ENCODE measurements around the gene ADTRP. TPM values are rescaled to one million over a fixed set of nuclear protein-coding genes. Genes with fewer than 3 reads are reported as not detected.
"Not testable (repeated sequence)": the region's sequence is repeated elsewhere in the genome, so short reads cannot be mapped to it uniquely, and the experiment has no call there.

ADTRP gene
- total and polyA plus RNA-seq, 7 donors = 0.36 to 86.9 (median 31.2) TPM; not detected in 3

DNA sequence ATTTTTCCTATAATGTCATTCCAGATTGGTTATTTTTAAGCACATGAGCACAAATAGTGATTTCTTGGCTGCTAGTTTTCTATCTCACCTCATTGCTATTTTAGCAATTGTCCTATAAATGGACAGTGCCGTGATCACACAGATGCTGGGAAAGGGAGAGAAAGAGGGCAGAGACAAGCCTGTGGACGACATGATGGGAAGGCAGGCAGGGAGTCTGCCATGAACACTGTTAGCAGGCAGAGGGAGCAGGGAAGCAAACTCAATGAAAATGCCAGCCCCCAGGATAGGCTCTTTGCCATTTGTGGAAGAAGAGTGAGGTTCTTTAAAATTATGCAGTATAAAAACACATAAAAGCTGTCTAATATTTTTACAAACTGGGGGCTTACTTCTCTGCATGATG, 96.8 kb downstream of the ADTRP start:
- TF ChIP-seq, protein P1, sequence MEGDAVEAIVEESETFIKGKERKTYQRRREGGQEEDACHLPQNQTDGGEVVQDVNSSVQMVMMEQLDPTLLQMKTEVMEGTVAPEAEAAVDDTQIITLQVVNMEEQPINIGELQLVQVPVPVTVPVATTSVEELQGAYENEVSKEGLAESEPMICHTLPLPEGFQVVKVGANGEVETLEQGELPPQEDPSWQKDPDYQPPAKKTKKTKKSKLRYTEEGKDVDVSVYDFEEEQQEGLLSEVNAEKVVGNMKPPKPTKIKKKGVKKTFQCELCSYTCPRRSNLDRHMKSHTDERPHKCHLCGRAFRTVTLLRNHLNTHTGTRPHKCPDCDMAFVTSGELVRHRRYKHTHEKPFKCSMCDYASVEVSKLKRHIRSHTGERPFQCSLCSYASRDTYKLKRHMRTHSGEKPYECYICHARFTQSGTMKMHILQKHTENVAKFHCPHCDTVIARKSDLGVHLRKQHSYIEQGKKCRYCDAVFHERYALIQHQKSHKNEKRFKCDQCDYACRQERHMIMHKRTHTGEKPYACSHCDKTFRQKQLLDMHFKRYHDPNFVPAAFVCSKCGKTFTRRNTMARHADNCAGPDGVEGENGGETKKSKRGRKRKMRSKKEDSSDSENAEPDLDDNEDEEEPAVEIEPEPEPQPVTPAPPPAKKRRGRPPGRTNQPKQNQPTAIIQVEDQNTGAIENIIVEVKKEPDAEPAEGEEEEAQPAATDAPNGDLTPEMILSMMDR (IDR thresholded peaks at IDR 0.05) = no peak
- TF ChIP-seq POLR2A (IDR thresholded peaks at IDR 0.05) (no peak), POLR2AphosphoS5 (IDR thresholded peaks at IDR 0.05) (no peak), EP300 (IDR thresholded peaks at IDR 0.05) (no peak)
- Histone ChIP-seq H3K4me1 (peaks cover 0 to 4% (median 0%) of the 10 kb centered on the region in 4 donors), H3K9me3 (peaks cover 0 to 8% (median 0%) of the 10 kb centered on the region in 4 donors), H3K4me3 (no peak overlapping the region), H3K27ac (no peak overlapping the region), H3K27me3 (no peaks in the 10 kb centered on the region), H3K36me3 (no peaks in the 10 kb centered on the region)
- no peak for DNase-seq
- 82 to 88% methylated on average over 2 of the region's 2 CpGs for WGBS, 2 donors
- intact Hi-C loops (cut with DNase I) = loop anchor here (10.0 kb wide), 1 partner anchor 393 kb away; no protein-coding TSS in a partner anchor

DNA sequence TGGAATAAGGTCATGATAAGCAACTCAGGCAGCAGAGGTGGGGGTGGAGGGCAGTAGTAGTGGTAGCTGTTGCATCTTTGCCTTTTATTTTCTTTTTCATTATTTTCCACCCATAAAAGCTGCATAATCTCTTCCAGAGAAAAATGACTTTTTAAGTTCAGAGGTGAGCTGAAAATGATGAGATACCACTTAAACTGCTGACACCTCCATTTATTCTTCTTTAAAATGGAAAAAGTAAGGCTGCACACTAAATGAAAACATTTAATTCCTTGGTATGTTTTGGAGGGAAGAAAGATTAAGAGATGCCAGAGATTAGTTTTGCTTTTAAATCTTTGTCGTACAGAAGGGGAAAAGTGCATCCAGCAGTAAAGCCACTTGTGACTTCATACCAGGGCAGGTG, 97.2 kb downstream of the ADTRP start:
- TF ChIP-seq EP300 (IDR thresholded peaks at IDR 0.05) = no peak
- TF ChIP-seq, protein P1 (IDR thresholded peaks at IDR 0.05) = no peak
- TF ChIP-seq POLR2AphosphoS5 (IDR thresholded peaks at IDR 0.05) = no peak
- TF ChIP-seq POLR2A (IDR thresholded peaks at IDR 0.05) = no peak
- H3K4me1 ChIP-seq = peaks cover 0 to 4% (median 0%) of the 10 kb centered on the region in 4 donors
- no peak overlapping the region for H3K4me3 ChIP-seq
- no peaks in the 10 kb centered on the region for H3K36me3 ChIP-seq
- WGBS, 2 donors = 87 to 91% methylated on average over 1 of the region's 1 CpG
- H3K27me3 ChIP-seq = no peaks in the 10 kb centered on the region
- peaks cover 0 to 8% (median 0%) of the 10 kb centered on the region in 4 donors for H3K9me3 ChIP-seq
- no peak for DNase-seq
- intact Hi-C loops (cut with DNase I) = loop anchor here (10.0 kb wide), 1 partner anchor 393 kb away; no protein-coding TSS in a partner anchor
- no peak overlapping the region for H3K27ac ChIP-seq

DNA sequence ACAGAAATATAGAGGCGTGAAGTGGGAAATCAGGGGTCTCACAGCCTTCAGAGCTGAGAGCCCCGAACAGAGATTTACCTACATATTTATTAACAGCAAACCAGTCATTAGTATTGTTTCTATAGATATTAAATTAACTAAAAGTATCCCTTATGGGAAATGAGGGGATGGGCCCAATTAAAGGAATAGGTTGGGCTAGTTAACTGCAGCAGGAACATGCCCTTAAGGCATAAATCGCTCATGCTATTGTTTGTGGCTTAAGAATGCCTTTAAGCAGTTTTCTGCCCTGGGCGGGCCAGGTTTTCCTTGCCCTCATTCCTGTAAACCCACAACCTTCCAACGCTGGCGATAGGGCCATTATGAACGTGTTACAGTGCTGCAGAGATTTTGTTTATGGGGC, 98.1 kb downstream of the ADTRP start:
- not testable (repeated sequence) for H3K27ac ChIP-seq, H3K27me3 ChIP-seq, H3K4me3 ChIP-seq, H3K36me3 ChIP-seq, H3K4me1 ChIP-seq, DNase-seq, H3K9me3 ChIP-seq
- 91 to 96% methylated on average over 7 of the region's 7 CpGs for WGBS, 2 donors
- intact Hi-C loops (cut with DNase I) = loop anchor here (10.0 kb wide), 1 partner anchor 394 kb away; no protein-coding TSS in a partner anchor

DNA sequence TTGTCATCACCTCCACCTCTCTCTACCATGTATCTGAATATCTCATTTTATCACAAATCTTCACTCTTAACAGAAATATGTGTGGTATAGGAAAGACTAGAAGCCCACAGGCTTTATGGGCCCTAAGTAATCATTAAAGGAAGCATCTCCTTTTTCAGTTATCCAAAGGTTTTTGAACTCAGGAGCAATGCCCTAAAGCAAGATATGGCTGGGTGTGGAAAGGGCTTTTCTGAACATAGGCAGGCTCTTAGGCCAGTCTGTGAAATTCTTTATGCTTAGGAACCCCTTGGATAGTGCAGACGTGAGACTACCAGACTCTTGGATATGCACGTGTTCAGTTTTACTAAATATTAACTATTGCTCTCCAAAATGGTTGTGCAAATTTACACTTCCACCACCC, 99.5 kb downstream of the ADTRP start:
- TF ChIP-seq POLR2A (IDR thresholded peaks at IDR 0.05) (no peak), POLR2AphosphoS5 (IDR thresholded peaks at IDR 0.05) (no peak), EP300 (IDR thresholded peaks at IDR 0.05) (no peak)
- TF ChIP-seq, protein P1 (IDR thresholded peaks at IDR 0.05) = no peak
- Histone ChIP-seq H3K4me3 (no peak overlapping the region), H3K36me3 (no peaks in the 10 kb centered on the region), H3K9me3 (peaks cover 0 to 8% (median 0%) of the 10 kb centered on the region in 4 donors), H3K27me3 (no peaks in the 10 kb centered on the region), H3K27ac (no peak overlapping the region), H3K4me1 (no peaks in the 10 kb centered on the region)
- WGBS, 2 donors = 90 to 93% methylated on average over 2 of the region's 2 CpGs
- no peak for DNase-seq
- intact Hi-C loops (cut with DNase I) = no loop called here

DNA sequence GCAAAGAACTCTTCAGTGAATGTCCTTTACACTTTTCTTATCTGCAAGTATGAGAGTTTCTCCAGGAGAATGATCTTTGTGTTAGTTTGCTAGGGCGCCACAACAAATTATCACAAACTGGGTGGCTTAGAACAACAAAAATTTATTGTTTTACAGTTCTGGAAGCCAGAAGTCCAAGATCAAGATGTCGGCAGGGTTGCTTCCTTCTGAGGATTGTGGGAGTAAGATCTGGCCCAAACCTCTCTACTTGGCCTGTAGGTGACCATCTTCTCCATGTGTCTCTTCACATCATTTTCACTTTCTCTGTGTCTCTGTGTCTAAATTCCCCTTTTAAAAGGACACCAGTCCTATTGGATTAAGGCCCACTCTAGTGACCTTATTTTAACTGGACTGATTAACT, 103.0 kb downstream of the ADTRP start:
- intact Hi-C loops (cut with DNase I) = no loop called here
- Histone ChIP-seq H3K36me3 (no peaks in the 10 kb centered on the region), H3K27me3 (no peaks in the 10 kb centered on the region), H3K4me1 (no peaks in the 10 kb centered on the region), H3K27ac (no peak overlapping the region), H3K9me3 (peaks cover 0 to 4% (median 2%) of the 10 kb centered on the region in 4 donors), H3K4me3 (no peak overlapping the region)
- no peak for DNase-seq
- 17 to 73% methylated on average over 2 of the region's 2 CpGs for WGBS, 2 donors
- TF ChIP-seq, protein P1 (IDR thresholded peaks at IDR 0.05) = no peak
- TF ChIP-seq POLR2A (IDR thresholded peaks at IDR 0.05) (no peak), EP300 (IDR thresholded peaks at IDR 0.05) (no peak), POLR2AphosphoS5 (IDR thresholded peaks at IDR 0.05) (no peak)
